GM21390 (cell line): ENCODE results near the gene CARD14.
"Not testable (repeated sequence)": the region's sequence is repeated elsewhere in the genome, so short reads cannot be mapped to it uniquely, and the experiment has no call there.

ENCODE experiments used
- ATAC-seq: cut with Tn5 transposase; IDR thresholded peaks from one replicate; pipeline ENCODE4 v1.9.1; 2021; ENCODE audit not compliant: unreplicated experiment

CARD14 gene

DNA sequence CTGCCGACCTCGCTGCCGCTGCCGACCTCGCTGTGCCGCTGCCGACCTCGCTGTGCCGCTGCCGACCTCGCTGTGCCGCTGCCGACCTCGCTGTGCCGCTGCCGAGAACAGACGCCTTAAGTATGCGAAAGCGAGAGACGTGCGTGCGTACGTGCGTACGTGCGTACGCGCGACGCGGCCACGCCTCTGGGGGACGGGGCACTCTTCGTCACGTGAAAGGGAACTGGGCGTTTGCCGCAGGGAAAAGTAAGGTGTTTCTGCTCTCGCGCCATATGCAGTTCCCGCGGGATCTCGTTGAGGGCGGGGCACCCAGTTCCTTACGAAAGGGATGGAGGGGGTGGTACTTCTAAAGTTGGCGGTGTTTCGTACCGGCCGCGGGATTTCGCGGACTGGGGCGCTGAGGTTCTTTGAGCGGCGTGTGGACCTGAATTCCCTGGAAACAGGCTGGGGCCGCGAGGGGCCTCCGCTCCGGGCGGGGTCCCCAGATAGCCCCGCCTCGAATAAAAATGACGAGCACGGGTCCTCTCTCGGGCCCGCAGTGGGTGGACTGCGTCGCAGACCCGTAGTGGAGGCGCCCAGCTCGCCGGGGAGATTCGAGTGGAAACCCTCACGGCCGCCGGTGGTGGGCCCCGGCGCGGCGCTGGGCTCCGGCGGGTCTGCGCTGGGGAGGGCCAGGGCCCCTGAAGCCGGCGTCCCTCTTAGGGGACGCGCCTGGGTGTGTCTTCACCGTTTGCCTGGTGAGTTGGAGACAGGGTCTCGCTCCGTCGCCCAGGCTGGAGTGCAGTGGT, 22.6 kb upstream of the CARD14 start, which contains the start of gene EIF4A3:
Gene EIF4A3 (minus strand): TSS at position 94 of the 788 bp plus-strand sequence. CDS start 167 bp downstream, outside the sequence.
- ATAC-seq = peak; percentile 76

GRCh38 chr17:80151333-80151732, 18.5 kb upstream of the CARD14 start:
- ATAC-seq = no peak

DNA sequence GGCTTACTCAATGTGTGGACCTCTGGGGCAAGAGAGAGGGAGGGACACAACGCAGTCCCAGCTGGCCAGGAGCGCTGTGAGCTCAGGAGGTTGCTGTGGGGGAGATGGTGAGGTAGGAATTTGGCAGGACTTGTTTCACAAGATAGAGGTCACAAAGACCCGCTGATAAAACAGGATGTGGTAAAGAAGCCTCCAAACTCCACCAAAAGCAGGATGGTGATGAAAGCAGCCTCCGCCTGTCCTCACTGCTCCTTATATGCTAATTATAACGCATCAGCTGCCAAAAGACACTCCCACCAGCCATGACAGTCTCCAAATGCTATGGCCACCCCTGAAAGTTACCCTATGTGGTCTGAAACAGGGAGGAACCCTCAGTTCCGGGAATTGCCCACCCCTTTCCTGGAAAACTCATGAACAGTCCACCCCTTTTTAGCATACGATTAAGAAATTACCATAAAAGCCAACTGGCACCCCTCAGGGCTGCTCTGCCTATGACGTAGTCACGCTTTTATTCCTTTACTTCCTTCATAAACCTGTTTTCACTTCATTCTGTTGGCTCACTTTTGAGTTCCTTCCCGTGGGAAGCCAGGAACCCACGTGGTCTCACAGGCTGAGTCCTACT, 17.6 kb upstream of the CARD14 start:
- ATAC-seq = no peak

DNA sequence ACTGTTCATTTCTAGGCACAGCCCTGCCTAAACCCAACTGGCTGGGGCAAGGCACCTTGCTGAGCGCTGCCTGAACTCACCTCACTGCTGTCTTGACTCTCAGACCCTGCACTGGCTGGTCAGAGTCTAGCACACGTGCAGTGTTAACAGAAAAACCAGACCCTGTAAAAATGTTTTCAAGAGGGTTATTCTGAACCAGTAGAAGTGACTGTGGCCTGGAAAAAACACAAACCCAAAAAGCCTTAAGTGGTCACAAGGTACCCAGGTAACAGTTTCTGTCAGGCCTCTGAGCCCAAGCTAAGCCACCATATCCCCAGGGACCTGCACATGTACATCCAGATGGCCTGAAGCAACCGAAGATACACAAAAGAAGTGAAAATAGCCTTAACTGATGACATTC, 16.8 kb upstream of the CARD14 start:
- no peak for ATAC-seq

GRCh38 chr17:80154166-80154565, 15.7 kb upstream of the CARD14 start:
- ATAC-seq = no peak

DNA sequence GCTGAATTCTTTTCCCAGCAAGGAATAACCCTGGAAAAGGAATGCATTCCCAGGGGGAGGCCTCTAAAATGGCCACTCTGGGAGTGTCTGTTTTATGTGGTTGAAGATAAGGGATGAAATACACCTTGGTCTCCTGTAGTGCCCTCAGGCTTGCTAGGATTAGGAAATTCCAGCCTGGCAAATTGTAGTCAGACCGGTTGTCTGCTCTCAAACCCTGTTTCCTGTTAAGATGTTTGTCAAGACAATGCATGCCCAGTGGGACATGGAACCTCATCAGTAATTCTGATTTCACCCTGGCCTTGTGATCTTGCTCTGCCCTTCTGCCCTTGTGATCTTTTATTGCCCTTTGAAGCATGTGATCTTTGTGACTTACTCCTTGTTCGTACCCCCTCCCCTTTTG, 14.2 kb upstream of the CARD14 start:
- ATAC-seq = not testable (repeated sequence)

GRCh38 chr17:80158846-80159245, 11.0 kb upstream of the CARD14 start:
- no peak for ATAC-seq

GRCh38 chr17:80160536-80160935, 9.3 kb upstream of the CARD14 start:
- no peak for ATAC-seq

GRCh38 chr17:80163336-80163735, 6.5 kb upstream of the CARD14 start:
- no peak for ATAC-seq

DNA sequence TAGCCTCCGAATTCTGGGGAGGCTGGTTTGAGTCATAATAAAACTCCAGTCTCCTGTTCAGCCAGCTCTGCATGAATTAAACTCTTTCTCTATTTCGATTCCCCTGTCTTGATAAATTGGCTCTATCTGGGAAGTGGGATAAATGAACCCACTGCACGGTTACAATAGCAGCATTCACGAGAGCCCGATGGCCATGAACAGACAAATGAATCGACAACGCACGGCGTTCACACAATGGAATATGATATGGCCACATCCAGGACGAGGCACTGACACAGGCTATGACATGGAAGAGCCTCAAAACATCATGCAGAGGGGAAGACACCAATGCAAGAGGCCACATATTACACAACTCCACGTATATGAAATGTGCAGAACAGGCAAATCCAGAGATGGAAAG, 5.6 kb upstream of the CARD14 start:
- no peak for ATAC-seq

DNA sequence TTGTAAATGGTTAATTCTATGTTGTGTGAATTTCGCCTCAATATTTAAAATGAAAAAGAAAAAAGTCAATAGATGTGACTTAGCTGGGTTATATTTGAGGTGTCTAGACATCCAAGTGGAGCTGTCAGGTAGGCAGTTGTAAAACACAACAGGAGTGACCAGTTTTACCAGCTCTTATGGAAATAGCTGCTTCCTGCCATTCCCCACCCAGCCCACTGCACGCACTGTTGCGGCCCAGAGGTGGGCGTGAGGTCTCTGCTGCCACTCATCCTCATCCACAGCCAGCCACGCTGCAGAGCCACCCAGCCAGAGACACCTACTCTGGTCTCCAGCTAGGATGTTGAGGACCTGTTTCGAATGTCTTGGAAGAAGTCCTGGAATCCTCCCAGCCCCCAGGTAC, 3.4 kb upstream of the CARD14 start:
- ATAC-seq = no peak

DNA sequence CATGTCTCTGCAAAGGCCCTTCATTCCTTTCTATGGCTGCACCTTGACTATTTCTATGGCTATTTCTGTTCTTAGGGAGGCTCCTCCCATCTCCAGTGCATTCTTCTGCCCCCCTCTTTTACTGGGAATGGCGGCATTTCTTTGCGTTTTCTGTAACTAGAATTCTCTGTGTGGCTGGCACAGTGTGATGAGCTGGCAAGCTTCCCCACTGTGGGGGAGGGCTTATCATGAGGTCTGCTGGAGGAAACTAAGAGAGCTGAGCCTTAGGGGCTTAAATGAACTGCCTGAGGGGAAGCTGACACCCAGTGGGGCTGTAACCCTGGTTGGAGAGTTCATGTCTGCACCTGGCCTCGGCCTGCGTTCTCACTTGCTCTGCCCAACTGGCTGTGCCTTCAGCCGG, 1.5 kb upstream of the CARD14 start:
- ATAC-seq = no peak

DNA sequence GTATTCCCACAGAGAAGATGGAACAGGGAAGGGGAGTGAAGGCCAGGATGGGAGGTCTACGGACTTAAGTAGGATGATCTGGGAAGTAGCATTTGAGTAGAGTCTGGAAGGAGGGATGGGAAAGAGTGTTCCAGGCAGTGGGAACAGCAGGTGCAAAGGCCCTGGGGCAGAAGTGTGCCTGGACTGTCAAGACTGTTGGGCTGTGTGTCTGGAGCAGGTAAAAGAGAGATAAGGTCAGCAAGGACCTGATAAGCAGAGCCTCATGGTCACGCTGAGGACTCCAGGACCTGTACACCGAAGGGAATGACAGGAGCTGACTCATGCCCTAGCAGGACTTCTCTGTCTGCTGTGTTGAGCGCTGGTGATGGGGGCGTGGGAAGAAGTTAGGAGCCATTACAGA, 723 bp upstream of the CARD14 start:
- no peak for ATAC-seq

DNA sequence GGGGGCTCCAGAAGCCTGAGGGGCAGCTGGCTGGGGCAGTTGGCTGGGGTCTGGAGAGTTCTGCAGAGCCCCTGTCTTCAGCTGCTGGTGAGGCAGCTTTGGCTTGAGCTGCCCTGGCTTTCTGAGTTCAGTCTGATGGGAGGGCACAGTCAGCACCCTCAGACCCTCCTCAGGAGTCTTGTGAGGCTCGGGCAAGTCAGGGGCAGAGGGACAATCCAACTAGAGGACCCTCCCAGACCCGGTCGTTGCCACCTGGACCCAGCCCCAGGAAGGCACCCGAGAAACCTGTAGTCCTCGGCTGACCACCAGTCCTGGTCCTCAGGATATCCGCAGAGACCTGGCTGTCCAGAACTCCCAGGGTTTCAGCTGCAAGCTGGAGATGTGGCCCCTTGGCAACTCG, 1.9 kb downstream of the CARD14 start:
- ATAC-seq = no peak

DNA sequence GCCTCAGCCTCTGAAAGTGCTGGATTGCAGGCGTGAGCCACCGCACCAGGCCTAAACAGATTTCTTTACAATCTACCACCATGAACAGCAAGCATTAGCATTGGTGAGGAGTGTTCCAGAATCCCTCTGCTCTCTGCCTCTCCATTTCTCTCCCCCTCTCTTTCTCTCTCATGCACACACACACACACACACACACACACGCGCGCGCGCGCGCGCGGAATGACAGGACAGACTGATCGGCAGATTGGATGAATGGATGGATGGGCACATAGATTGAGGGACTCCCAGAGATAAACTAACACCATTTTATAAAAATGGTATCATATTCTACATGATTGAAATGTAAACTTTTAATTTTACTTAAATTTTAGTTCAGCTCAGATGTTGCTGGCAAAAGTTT, 3.3 kb downstream of the CARD14 start:
- no peak for ATAC-seq

GRCh38 chr17:80173916-80174315, 4.1 kb downstream of the CARD14 start:
- ATAC-seq = no peak

DNA sequence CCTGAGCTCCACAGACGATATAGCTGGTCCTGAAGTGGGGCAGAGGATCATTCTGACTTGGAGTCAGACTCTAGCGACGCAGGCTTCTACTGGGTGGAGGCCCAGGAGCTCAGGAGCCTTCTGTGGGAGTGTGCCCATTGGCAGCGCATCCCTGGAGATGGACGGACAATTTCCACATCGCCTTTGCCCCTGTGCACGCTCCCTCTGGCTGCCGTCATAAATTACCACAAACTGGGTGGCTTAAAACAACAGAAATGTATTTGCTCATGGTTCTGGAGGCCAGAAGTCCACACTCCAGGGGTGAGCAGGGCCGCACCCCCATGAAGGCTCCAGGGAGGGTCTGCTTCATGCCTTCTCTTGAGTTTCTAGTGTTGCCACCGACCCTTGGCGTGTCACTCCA, 6.9 kb downstream of the CARD14 start:
- no peak for ATAC-seq

GRCh38 chr17:80177986-80178595, 8.3 kb downstream of the CARD14 start:
- ATAC-seq = no peak

GRCh38 chr17:80180192-80180591, 10.4 kb downstream of the CARD14 start:
- ATAC-seq = no peak

- ATAC-seq = no peak
Measured at GRCh38 chr17:80181431-80181830, 11.6 kb downstream of the CARD14 start.

- ATAC-seq = no peak
Measured at GRCh38 chr17:80182118-80182844, 12.5 kb downstream of the CARD14 start.

DNA sequence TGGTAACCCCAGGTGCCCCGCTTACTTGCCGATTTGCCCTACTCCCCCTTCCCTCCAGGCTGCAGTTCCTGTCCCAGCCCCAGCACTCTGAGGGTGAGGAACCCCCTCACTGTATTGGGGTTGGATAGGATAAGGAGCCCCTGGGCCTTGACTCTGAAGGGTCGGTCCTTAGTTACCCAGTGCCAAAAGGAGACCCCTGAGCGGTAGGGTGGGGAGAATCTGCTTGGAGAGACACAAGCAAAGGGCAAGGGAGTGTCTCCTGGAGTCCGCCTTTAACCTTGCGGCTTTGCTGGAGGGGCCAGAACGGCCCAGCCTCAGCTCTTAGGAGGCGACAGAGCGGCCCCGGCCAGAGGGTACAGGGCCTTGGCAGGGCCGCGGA, 13.0 kb downstream of the CARD14 start:
- no peak for ATAC-seq
